NOMO-1 (cell line): ENCODE data around the gene EML6.
A peak's percentile ranks its signal among the peaks of the same experiment; 100 is the strongest.

Experiments
- DNase-seq, 2 experiments: peaks; one replicate each; lab custom pipeline; 2025; ENCODE audit not compliant: unreplicated experiment in 2 of 2; lab: John Stamatoyannopoulos, UW

EML6 gene

GRCh38 chr2:54902763-54903162, 179.3 kb downstream of the EML6 start:
- no peak for DNase-seq

- peak; percentile 67 to 88 for DNase-seq
Measured at GRCh38 chr2:54903736-54904554, 180.5 kb downstream of the EML6 start.

- no peak for DNase-seq
Measured at GRCh38 chr2:54904836-54905235, 181.4 kb downstream of the EML6 start.

- DNase-seq, result no peak
Measured at GRCh38 chr2:54906716-54907115, 183.3 kb downstream of the EML6 start.

GRCh38 chr2:54907663-54908062, 184.2 kb downstream of the EML6 start:
- DNase-seq, result no peak

GRCh38 chr2:54908591-54908990, 185.1 kb downstream of the EML6 start:
- DNase-seq, result no peak

- DNase-seq, result no peak
Measured at GRCh38 chr2:54909001-54909400, 185.5 kb downstream of the EML6 start.

- no peak for DNase-seq
Measured at GRCh38 chr2:54912305-54912704, 188.8 kb downstream of the EML6 start.

- no peak for DNase-seq
Measured at GRCh38 chr2:54912893-54913292, 189.4 kb downstream of the EML6 start.

- DNase-seq, result no peak
Measured at GRCh38 chr2:54914637-54915036, 191.2 kb downstream of the EML6 start.

- no peak for DNase-seq
Measured at GRCh38 chr2:54915101-54915500, 191.6 kb downstream of the EML6 start.

GRCh38 chr2:54916637-54917036, 193.2 kb downstream of the EML6 start:
- DNase-seq, result no peak

- no peak for DNase-seq
Measured at GRCh38 chr2:54918647-54919280, 195.3 kb downstream of the EML6 start.

- DNase-seq, result no peak
Measured at GRCh38 chr2:54920660-54921059, 197.2 kb downstream of the EML6 start.

- DNase-seq, result no peak
Measured at GRCh38 chr2:54924121-54924520, 200.7 kb downstream of the EML6 start.

GRCh38 chr2:54925022-54925421, 201.6 kb downstream of the EML6 start:
- no peak for DNase-seq

GRCh38 chr2:54927085-54927750, 203.8 kb downstream of the EML6 start:
- DNase-seq, result no peak

- DNase-seq, result no peak
Measured at GRCh38 chr2:54927751-54928615, 204.5 kb downstream of the EML6 start.

GRCh38 chr2:54928719-54929118, 205.3 kb downstream of the EML6 start:
- no peak for DNase-seq

GRCh38 chr2:54931473-54931872, 208.0 kb downstream of the EML6 start:
- no peak for DNase-seq

- DNase-seq, result no peak
Measured at GRCh38 chr2:54935389-54935788, 211.9 kb downstream of the EML6 start.
